GM12878 (cell line): Measurements from ENCODE around the gene S1PR1. TPM values are rescaled to one million over a fixed set of nuclear protein-coding genes. Genes with fewer than 3 reads are reported as not detected.

ENCODE experiments used
- ATAC-seq: fragments of 200-7000 bp; cut with Tn5 transposase; 3 replicates; pipeline ENCODE4 v1.9.1; 2020; ENCODE audit warnings: mild to moderate bottlenecking, moderate library complexity
- BruUV-seq: library from RNA; stranded (reverse); fragments of 400-500 nt; replicated peaks from 2 replicates; lab custom pipeline; 2021; lab: Mats Ljungman, UMichigan
- CTCF ChIA-PET: fragments of 300-600 bp; sonication (Branson Sonifier 250); formaldehyde crosslinking; extraction: SDS; loops from one replicate; lab custom pipeline; 2021; ENCODE audit warnings: inconsistent platforms; lab: Yijun Ruan, JAX
- POLR2A ChIA-PET: fragments of 350-600 bp; formaldehyde crosslinking; extraction: SDS; loops from one replicate; lab custom pipeline; 2021; ENCODE audit warnings: inconsistent platforms; lab: Charles Lee
- RAD21 ChIA-PET: fragments of 300-600 bp; sonication (Branson Sonifier 250); formaldehyde crosslinking; loops from one replicate; lab custom pipeline; 2023; ENCODE audit warnings: antibody characterized with exemption; ENCODE audit not compliant: unreplicated experiment; lab: Charles Lee
- SMC1A ChIA-PET: fragments of 300-600 bp; sonication (Branson Sonifier 250); formaldehyde crosslinking; loops from one replicate; lab custom pipeline; 2023; ENCODE audit not compliant: unreplicated experiment, uncharacterized antibody; lab: Charles Lee
- DNase-seq: peaks from one replicate; pipeline ENCODE4 v3.0.0-alpha.2; 2011; ENCODE audit warnings: low read depth, low spot score
- FAIRE-seq: peaks from 3 replicates; lab custom pipeline; 2011; peaks lifted over from hg19 to GRCh38; lab: Jason Lieb, UNC
- H2AFZ ChIP-seq: 2 replicates; pipeline ENCODE4 v1.6.0; 2011; ENCODE audit warnings: low read depth, low read length, control low read depth; ENCODE audit not compliant: control insufficient read depth
- H3K27ac ChIP-seq: 2 replicates; pipeline ENCODE4 v1.5.1; 2011; ENCODE audit warnings: control low read depth; ENCODE audit not compliant: control insufficient read depth, insufficient read depth
- H3K27me3 ChIP-seq, 2 experiments: replicated peaks in 1 of 2; 2 replicates each; pipeline versions ENCODE4 v1.6.0 to v1.6.1; 2011; ENCODE audit warnings: low read length in 1 of 2; ENCODE audit not compliant: control insufficient read depth in 2 of 2, insufficient read depth in 2 of 2
- H3K36me3 ChIP-seq, 2 experiments: 2 replicates each; pipeline ENCODE4 v1.5.1; 2011; ENCODE audit warnings: low read length in 1 of 2; ENCODE audit not compliant: control insufficient read depth in 2 of 2, insufficient read depth in 2 of 2
- H3K4me1 ChIP-seq: 2 replicates; pipeline ENCODE4 v1.6.1; 2011; ENCODE audit warnings: mild to moderate bottlenecking, low read length, moderate library complexity, mixed read lengths; ENCODE audit not compliant: control insufficient read depth, insufficient read depth
- H3K4me2 ChIP-seq: 2 replicates; pipeline ENCODE4 v1.6.0; 2011; ENCODE audit warnings: control low read depth; ENCODE audit not compliant: control insufficient read depth, insufficient read depth
- H3K4me3 ChIP-seq: fragments of 200-600 bp; sonication (generic); 2 replicates; pipeline ENCODE4 v1.5.1; 2016
- H3K79me2 ChIP-seq: 2 replicates; pipeline ENCODE4 v1.6.0; 2011; ENCODE audit warnings: low read length; ENCODE audit not compliant: control insufficient read depth, insufficient read depth
- H3K9ac ChIP-seq: 2 replicates; pipeline ENCODE4 v1.8.0; 2011; ENCODE audit warnings: low read length, control low read depth, mixed read lengths; ENCODE audit not compliant: control insufficient read depth, insufficient read depth
- H3K9me3 ChIP-seq: replicated peaks from 3 replicates; pipeline ENCODE4 v1.5.1; 2011; ENCODE audit warnings: mild to moderate bottlenecking, low read length; ENCODE audit not compliant: control insufficient read depth, insufficient read depth
- H4K20me1 ChIP-seq: 2 replicates; pipeline ENCODE4 v1.6.0; 2011; ENCODE audit not compliant: control insufficient read depth, insufficient read depth
- CBX3 ChIP-seq: fragments of 200-600 bp; sonication (generic); IDR thresholded peaks from 2 replicates; pipeline ENCODE4 v1.6.1; 2016; ENCODE audit warnings: low read depth, borderline replicate concordance
- EZH2 ChIP-seq: IDR thresholded peaks from 2 replicates; pipeline ENCODE4 v1.6.1; 2012; ENCODE audit warnings: low read depth, mild to moderate bottlenecking, control low read depth, inconsistent platforms, low read length, borderline replicate concordance; ENCODE audit not compliant: control insufficient read depth
- KLF5 ChIP-seq: fragments of 450-650 bp; IDR thresholded peaks from 2 replicates; pipeline ENCODE4 v1.6.1; 2014; ENCODE audit warnings: mild to moderate bottlenecking; ENCODE audit not compliant: partially characterized antibody
- MYB ChIP-seq: fragments of 150-350 bp; IDR thresholded peaks from 2 replicates; pipeline ENCODE4 v1.6.1; 2014; ENCODE audit warnings: mild to moderate bottlenecking, low read depth, low read length, borderline replicate concordance
- PAX5 ChIP-seq: IDR thresholded peaks from 2 replicates; pipeline ENCODE4 v1.6.1; 2011; ENCODE audit warnings: low read depth, low read length, borderline replicate concordance
- SP1 ChIP-seq: IDR thresholded peaks from one replicate; pipeline ENCODE4 v1.6.1; 2011; ENCODE audit warnings: low read depth, low read length
- SPI1 ChIP-seq: IDR thresholded peaks from 2 replicates; pipeline ENCODE4 v1.6.1; 2011; ENCODE audit warnings: low read depth, mild to moderate bottlenecking, low read length, moderate library complexity, borderline replicate concordance; ENCODE audit not compliant: insufficient read depth
- WGBS: methylation state at CpG from one replicate; pipeline ENCODE4 v1.1.6; 2016; ENCODE audit warnings: low lambda C conversion rate; ENCODE audit not compliant: insufficient replicate concordance, insufficient coverage; ENCODE audit errors: missing lambda C conversion rate; 5-methylcytosine and 5-hydroxymethylcytosine counted together
- in situ Hi-C: fragments of 300-500 bp; cut with MboI; formaldehyde crosslinking; loops from 9 replicates; pipeline ENCODE4 v1.14.3; 2018; ENCODE audit warnings: mixed read lengths
- intact Hi-C: fragments of 100-400 bp; cut with micrococcal nuclease; formaldehyde crosslinking; loops from one replicate; pipeline ENCODE4 v1.14.2; 2022; ENCODE audit not compliant: unreplicated experiment
- polyA plus RNA-seq, 11 experiments: library from polyadenylated mRNA; depleted of rRNA in 4 of 11; unstranded in 6 of 11; stranded (reverse) in 5 of 11; fragments of >200 nt; fragmentation: Nextera tagmentation in 4 of 11; fragmentation: Illumina TruSeq in 1 of 11; extraction: Ambion mirVana in 4 of 11; extraction: Trizol in 1 of 11; gene quantifications; 1 replicate in 1 of 11; 2 replicates in 10 of 11; pipeline versions ENCODE4 v1.2.1 to v1.2.3, GENCODE V29; 2011 to 2016; ENCODE audit warnings: inconsistent platforms in 2 of 11, missing spikeins in 2 of 11, low read depth in 1 of 11
- total RNA-seq, 4 experiments: library from RNA; depleted of rRNA in 3 of 4; stranded (reverse); fragments of >200 nt in 3 of 4; fragmentation: Illumina TruSeq in 1 of 4; extraction: Trizol in 1 of 4; gene quantifications; 2 replicates each; pipeline versions ENCODE4 v1.2.1 to v1.2.3, GENCODE V29; 2013 to 2021
- TF ChIP-seq, protein P1 (sequence below): fragments of 450-650 bp; IDR thresholded peaks from 2 replicates; pipeline ENCODE4 v1.6.1; 2016; ENCODE audit warnings: mild to moderate bottlenecking
- TF ChIP-seq, protein P2 (sequence below): fragments of 450-650 bp; IDR thresholded peaks from 2 replicates; pipeline ENCODE4 v1.6.1; 2017; ENCODE audit warnings: mild to moderate bottlenecking, moderate library complexity

Gene S1PR1
- total and polyA plus RNA-seq, 10 of the 15 experiments (the other 5 are each of a cell fraction or from before 2014, with no cell fraction given), result 3.8 to 59.4 (median 30.7) TPM

DNA sequence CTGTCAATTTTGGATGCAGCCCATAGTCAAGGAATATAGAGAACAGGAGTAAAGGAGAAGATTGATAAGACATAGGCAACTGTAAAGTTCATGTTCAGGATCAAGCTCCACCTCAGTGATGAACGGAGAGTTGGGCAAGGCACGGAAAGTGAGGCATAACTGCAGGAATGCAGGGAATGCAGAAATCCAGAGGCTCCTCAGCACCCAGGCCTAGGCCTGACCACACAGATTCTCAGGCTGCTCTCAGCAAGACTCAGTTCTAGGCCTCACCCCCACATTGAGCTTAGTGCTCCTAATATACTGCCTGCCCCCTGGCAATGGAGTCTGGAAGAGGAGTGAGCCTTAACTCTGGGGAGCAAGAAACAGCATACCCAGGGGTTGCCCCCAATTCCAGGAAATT lies 36.3 kb upstream of the S1PR1 start:
- ATAC-seq, result no peak
- H2AFZ ChIP-seq, result no peak overlapping the region
- no peak for FAIRE-seq
- no peak for TF ChIP-seq PAX5
- TF ChIP-seq SPI1, result no peak
- no peak for TF ChIP-seq CBX3
- TF ChIP-seq, protein P1, sequence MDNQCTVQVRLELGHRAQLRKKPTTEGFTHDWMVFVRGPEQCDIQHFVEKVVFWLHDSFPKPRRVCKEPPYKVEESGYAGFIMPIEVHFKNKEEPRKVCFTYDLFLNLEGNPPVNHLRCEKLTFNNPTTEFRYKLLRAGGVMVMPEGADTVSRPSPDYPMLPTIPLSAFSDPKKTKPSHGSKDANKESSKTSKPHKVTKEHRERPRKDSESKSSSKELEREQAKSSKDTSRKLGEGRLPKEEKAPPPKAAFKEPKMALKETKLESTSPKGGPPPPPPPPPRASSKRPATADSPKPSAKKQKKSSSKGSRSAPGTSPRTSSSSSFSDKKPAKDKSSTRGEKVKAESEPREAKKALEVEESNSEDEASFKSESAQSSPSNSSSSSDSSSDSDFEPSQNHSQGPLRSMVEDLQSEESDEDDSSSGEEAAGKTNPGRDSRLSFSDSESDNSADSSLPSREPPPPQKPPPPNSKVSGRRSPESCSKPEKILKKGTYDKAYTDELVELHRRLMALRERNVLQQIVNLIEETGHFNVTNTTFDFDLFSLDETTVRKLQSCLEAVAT, result no peak
- TF ChIP-seq, protein P2, sequence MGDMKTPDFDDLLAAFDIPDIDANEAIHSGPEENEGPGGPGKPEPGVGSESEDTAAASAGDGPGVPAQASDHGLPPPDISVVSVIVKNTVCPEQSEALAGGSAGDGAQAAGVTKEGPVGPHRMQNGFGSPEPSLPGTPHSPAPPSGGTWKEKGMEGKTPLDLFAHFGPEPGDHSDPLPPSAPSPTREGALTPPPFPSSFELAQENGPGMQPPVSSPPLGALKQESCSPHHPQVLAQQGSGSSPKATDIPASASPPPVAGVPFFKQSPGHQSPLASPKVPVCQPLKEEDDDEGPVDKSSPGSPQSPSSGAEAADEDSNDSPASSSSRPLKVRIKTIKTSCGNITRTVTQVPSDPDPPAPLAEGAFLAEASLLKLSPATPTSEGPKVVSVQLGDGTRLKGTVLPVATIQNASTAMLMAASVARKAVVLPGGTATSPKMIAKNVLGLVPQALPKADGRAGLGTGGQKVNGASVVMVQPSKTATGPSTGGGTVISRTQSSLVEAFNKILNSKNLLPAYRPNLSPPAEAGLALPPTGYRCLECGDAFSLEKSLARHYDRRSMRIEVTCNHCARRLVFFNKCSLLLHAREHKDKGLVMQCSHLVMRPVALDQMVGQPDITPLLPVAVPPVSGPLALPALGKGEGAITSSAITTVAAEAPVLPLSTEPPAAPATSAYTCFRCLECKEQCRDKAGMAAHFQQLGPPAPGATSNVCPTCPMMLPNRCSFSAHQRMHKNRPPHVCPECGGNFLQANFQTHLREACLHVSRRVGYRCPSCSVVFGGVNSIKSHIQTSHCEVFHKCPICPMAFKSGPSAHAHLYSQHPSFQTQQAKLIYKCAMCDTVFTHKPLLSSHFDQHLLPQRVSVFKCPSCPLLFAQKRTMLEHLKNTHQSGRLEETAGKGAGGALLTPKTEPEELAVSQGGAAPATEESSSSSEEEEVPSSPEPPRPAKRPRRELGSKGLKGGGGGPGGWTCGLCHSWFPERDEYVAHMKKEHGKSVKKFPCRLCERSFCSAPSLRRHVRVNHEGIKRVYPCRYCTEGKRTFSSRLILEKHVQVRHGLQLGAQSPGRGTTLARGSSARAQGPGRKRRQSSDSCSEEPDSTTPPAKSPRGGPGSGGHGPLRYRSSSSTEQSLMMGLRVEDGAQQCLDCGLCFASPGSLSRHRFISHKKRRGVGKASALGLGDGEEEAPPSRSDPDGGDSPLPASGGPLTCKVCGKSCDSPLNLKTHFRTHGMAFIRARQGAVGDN, result no peak
- TF ChIP-seq SP1, result no peak
- TF ChIP-seq EZH2, result no peak
- no peak for TF ChIP-seq MYB
- TF ChIP-seq KLF5, result no peak
- SMC1A ChIA-PET, result interaction anchor here (1.1 to 2.0 kb wide), 4 partner anchors 9 to 88 kb away, joined by 3 to 6 read pairs (median 4); no protein-coding TSS in a partner anchor
- no peaks in the 10 kb centered on the region for H3K27me3 ChIP-seq
- 100% methylated on average over 2 of the region's 2 CpGs for WGBS
- no peaks in the 10 kb centered on the region for H3K36me3 ChIP-seq
- RAD21 ChIA-PET, result interaction anchor here (1.3 to 2.6 kb wide), 2 partner anchors 35 to 39 kb away, joined by 3 to 13 read pairs; no protein-coding TSS in a partner anchor
- CTCF ChIA-PET, result interaction anchor here (1.0 to 4.2 kb wide), 4 partner anchors 13 to 88 kb away, joined by 3 to 15 read pairs (median 5); no protein-coding TSS in a partner anchor
- POLR2A ChIA-PET, result interaction anchor here (2.7 kb wide), 1 partner anchor 22 kb away, joined by 9 read pairs; no protein-coding TSS in a partner anchor
- no peak overlapping the region for H3K4me2 ChIP-seq
- H3K4me3 ChIP-seq, result no peak overlapping the region
- in situ Hi-C loops (no loop called here), intact Hi-C loops (no loop called here)
- peaks cover 15% of the 10 kb centered on the region for H3K4me1 ChIP-seq
- H4K20me1 ChIP-seq, result no peaks in the 10 kb centered on the region
- BruUV-seq, result no TSS peak
- no peak overlapping the region for H3K27ac ChIP-seq
- no peaks in the 10 kb centered on the region for H3K79me2 ChIP-seq
- no peaks in the 10 kb centered on the region for H3K9me3 ChIP-seq
- no peak overlapping the region for H3K9ac ChIP-seq
- no peak for DNase-seq
